Heart left ventricle (tissue), 16 donors: ENCODE measurements around the gene LGI1. TPM values are rescaled to one million over a fixed set of nuclear protein-coding genes. Genes with fewer than 3 reads are reported as not detected.

Experiments used
- ATAC-seq, 4 donors: fragments of 200-7000 bp; cut with Tn5 transposase; one replicate each; pipeline ENCODE4 v1.9.1; 2020 to 2022; ENCODE audit warnings: moderate library complexity in 4 of 4, mild to moderate bottlenecking in 3 of 4, moderate number of reproducible peaks in 1 of 4
- DNase-seq, 5 donors: peaks; one replicate each; pipeline ENCODE4 v3.0.0-alpha.2; 2020
- H3K27ac ChIP-seq, 12 donors: fragments of 200-600 bp; sonication (generic) in 4 of 12; one replicate each; pipeline versions ENCODE4 v1.5.0 to v1.8.0; 2016 to 2022; ENCODE audit warnings: mild to moderate bottlenecking in 2 of 12
- H3K27me3 ChIP-seq, 9 donors: fragments of 200-600 bp; sonication (generic) in 2 of 9; one replicate each; pipeline versions ENCODE4 v1.5.1 to v1.8.0; 2016 to 2022; ENCODE audit warnings: mild to moderate bottlenecking in 3 of 9
- H3K36me3 ChIP-seq, 9 donors: fragments of 200-600 bp; sonication (generic) in 2 of 9; one replicate each; pipeline versions ENCODE4 v1.5.0 to v1.8.0; 2018 to 2022; ENCODE audit warnings: mild to moderate bottlenecking in 2 of 9
- H3K4me1 ChIP-seq, 12 donors: fragments of 200-600 bp; sonication (generic) in 4 of 12; one replicate each; pipeline versions ENCODE4 v1.5.0 to v1.8.0; 2016 to 2022; ENCODE audit warnings: mild to moderate bottlenecking in 3 of 12
- H3K4me3 ChIP-seq, 12 donors: fragments of 200-600 bp; sonication (generic) in 4 of 12; one replicate each; pipeline versions ENCODE4 v1.5.0 to v1.8.0; 2017 to 2022; ENCODE audit warnings: mild to moderate bottlenecking in 9 of 12, moderate library complexity in 4 of 12
- H3K9me3 ChIP-seq, 12 donors: fragments of 200-600 bp; sonication (generic) in 4 of 12; one replicate each; pipeline versions ENCODE4 v1.5.0 to v1.8.0; 2016 to 2022; ENCODE audit warnings: mild to moderate bottlenecking in 1 of 12
- CTCF ChIP-seq, 12 donors: fragments of 200-600 bp; sonication (generic) in 4 of 12; IDR thresholded peaks; one replicate each; pipeline versions ENCODE4 v1.5.0 to v1.8.0; 2018 to 2022; ENCODE audit warnings: antibody characterized with exemption in 12 of 12, mild to moderate bottlenecking in 5 of 12
- POLR2A ChIP-seq, 2 donors: fragments of 450-650 bp; IDR thresholded peaks; one replicate each; pipeline ENCODE4 v1.6.1; 2017; ENCODE audit warnings: antibody characterized with exemption in 2 of 2, mild to moderate bottlenecking in 2 of 2, moderate library complexity in 2 of 2
- WGBS, 4 donors: extraction: QIAGEN DNeasy Blood & Tissue Kit in 2 of 4; methylation state at CpG; one replicate each; pipeline versions ENCODE4 v1.1.5 to v1.1.7; 2013 to 2018; 5-methylcytosine and 5-hydroxymethylcytosine counted together
- intact Hi-C, 10 donors: fragments of 100-400 bp; cut with DNase I; formaldehyde crosslinking; loops; one replicate each; pipeline versions ENCODE4 v1.11.1 to v1.14.2; 2022
- polyA plus RNA-seq, 2 donors: library from polyadenylated mRNA; stranded (reverse); fragments of 200-250 nt; gene quantifications; one replicate each; pipeline ENCODE4 v1.2.3, GENCODE V29; 2013
- total RNA-seq, 9 donors: library from RNA; depleted of rRNA in 2 of 9; stranded (reverse); fragments of >200 nt in 2 of 9; fragmentation: NEBNext Ultra II Directional in 3 of 9; extraction: Animal tissue kit (Norgen Biotek cat#: 25700) in 3 of 9; gene quantifications; one replicate each; pipeline versions ENCODE4 v1.1.0 to v1.2.4, GENCODE V29; 2016 to 2023
- donor health status: ischemic (EF 13 %, LVEDD 7.1; RV severe dilation, severe dysfunction).
- donor health status: healthy with polysubstance abuse.
- donor health status: DM: no; HTN: yes; CAD: no.
- donor health status: DM: no; HTN: no; CAD: no.
- donor health status: ischemic (EF 25% LVEDD 6.9; RV normal size, moderate dysfunction).
- donor health status: ischemic (EF 25% LVEDD 5.7; RV mildly dilated, moderate dysfunction).
- donor health status: healthy.
- donor health status: DM: yes; HTN: yes; CAD: no.
- donor health status: ischemic (EF 35%, LVEDD 5.7; RV mildly dilated, moderate dysfunction).
- donor health status: nonischemic (EF 11% LVEDD 7.7; RV severe dilation, severe dysfunction).
- donor health status: DM: yes; HTN: yes; CAD: no.
- donor health status: PGD.
- donor health status: ischemic (EF 29% LVEDD 5.4; RV normal size, mild dysfunction).
- donor health status: nonischemic (EF 23%, LVEDD 6.1; RV moderate dilation, normal function).

The LGI1 gene
- total and polyA plus RNA-seq, 11 donors, result 0.30 to 0.57 (median 0.52) TPM; not detected in 8

- TF ChIP-seq CTCF (IDR thresholded peaks at IDR 0.05), result no peak
- TF ChIP-seq POLR2A (IDR thresholded peaks at IDR 0.05), result no peak
- H3K27me3 ChIP-seq, result peaks cover 0 to 19% (median 0%) of the 10 kb centered on the region in 9 donors
- 73 to 84% (median 75%) methylated on average over 5 of the region's 5 CpGs for WGBS, 4 donors
- H3K9me3 ChIP-seq, result peaks cover 0 to 4% (median 0%) of the 10 kb centered on the region in 12 donors
- H3K4me3 ChIP-seq, result no peak overlapping the region
- peaks cover 0 to 7% (median 0%) of the 10 kb centered on the region in 12 donors for H3K4me1 ChIP-seq
- no peak overlapping the region for H3K27ac ChIP-seq
- DNase-seq (no peak), ATAC-seq (no peak)
- H3K36me3 ChIP-seq, result no peaks in the 10 kb centered on the region
- intact Hi-C loops, result loop anchor here in 6 of 10 donors (5.0 to 10.0 kb wide), 5 partner anchors 71 to 266 kb away; partner anchors contain the start of gene FRA10AC1 (in 3 of the 6)
Observed at GRCh38 chr10:93818086-93818485, 60.4 kb downstream of the LGI1 start.

GRCh38 chr10:93819520-93819919 lies 61.8 kb downstream of the LGI1 start:
- H3K27ac ChIP-seq, result no peak overlapping the region
- DNase-seq (no peak), ATAC-seq (no peak)
- TF ChIP-seq CTCF (IDR thresholded peaks at IDR 0.05) (no peak), POLR2A (IDR thresholded peaks at IDR 0.05) (no peak)
- H3K27me3 ChIP-seq, result peaks cover 0 to 19% (median 0%) of the 10 kb centered on the region in 9 donors
- peaks cover 0 to 4% (median 0%) of the 10 kb centered on the region in 12 donors for H3K9me3 ChIP-seq
- H3K36me3 ChIP-seq, result no peaks in the 10 kb centered on the region
- H3K4me3 ChIP-seq, result no peak overlapping the region
- H3K4me1 ChIP-seq, result peaks cover 0 to 7% (median 0%) of the 10 kb centered on the region in 12 donors
- intact Hi-C loops, result loop anchor here in 6 of 10 donors (5.0 to 10.0 kb wide), 5 partner anchors 72 to 267 kb away; partner anchors contain the start of gene FRA10AC1 (in 3 of the 6)
- 49 to 57% (median 55%) methylated on average over 4 of the region's 4 CpGs for WGBS, 4 donors

- 63 to 74% (median 70%) methylated on average over 3 of the region's 3 CpGs for WGBS, 4 donors
- DNase-seq (no peak), ATAC-seq (no peak)
- Histone ChIP-seq H3K4me3 (no peak overlapping the region), H3K4me1 (peaks cover 0 to 7% (median 0%) of the 10 kb centered on the region in 12 donors), H3K27ac (no peak overlapping the region), H3K9me3 (peaks cover 0 to 4% (median 0%) of the 10 kb centered on the region in 12 donors), H3K27me3 (peaks cover 0 to 19% (median 0%) of the 10 kb centered on the region in 9 donors), H3K36me3 (no peaks in the 10 kb centered on the region)
- TF ChIP-seq CTCF (IDR thresholded peaks at IDR 0.05), result no peak
- TF ChIP-seq POLR2A (IDR thresholded peaks at IDR 0.05), result no peak
- intact Hi-C loops, result no loop called here
Observed at GRCh38 chr10:93820434-93820833, 62.7 kb downstream of the LGI1 start.

- no peak overlapping the region for H3K4me3 ChIP-seq
- no peak for ATAC-seq
- no peaks in the 10 kb centered on the region for H3K36me3 ChIP-seq
- peaks cover 0 to 18% (median 0%) of the 10 kb centered on the region in 9 donors for H3K27me3 ChIP-seq
- DNase-seq, result no peak
- H3K9me3 ChIP-seq, result peaks cover 0 to 4% (median 0%) of the 10 kb centered on the region in 12 donors
- WGBS, 4 donors, result 70 to 79% (median 76%) methylated on average over 4 of the region's 4 CpGs
- TF ChIP-seq CTCF (IDR thresholded peaks at IDR 0.05), result peak in 8 of 12 donors; percentile 18 to 49 (median 31)
- TF ChIP-seq POLR2A (IDR thresholded peaks at IDR 0.05), result no peak
- intact Hi-C loops, result no loop called here
- peaks cover 0 to 3% (median 0%) of the 10 kb centered on the region in 12 donors for H3K4me1 ChIP-seq
- no peak overlapping the region for H3K27ac ChIP-seq
Observed at GRCh38 chr10:93821051-93821772, 63.5 kb downstream of the LGI1 start.
